GM18909 (cell line): ENCODE results near the gene LRRC41.
"Not testable (repeated sequence)": the region's sequence is repeated elsewhere in the genome, so short reads cannot be mapped to it uniquely, and the experiment has no call there.

Experiments
- ATAC-seq: cut with Tn5 transposase; IDR thresholded peaks from one replicate; pipeline ENCODE4 v1.9.1; 2021; ENCODE audit warnings: mild to moderate bottlenecking; ENCODE audit not compliant: unreplicated experiment, poor library complexity

Gene LRRC41

GRCh38 chr1:46246548-46247435, 56.6 kb downstream of the LRRC41 start:
- ATAC-seq, result peak; percentile 55

DNA sequence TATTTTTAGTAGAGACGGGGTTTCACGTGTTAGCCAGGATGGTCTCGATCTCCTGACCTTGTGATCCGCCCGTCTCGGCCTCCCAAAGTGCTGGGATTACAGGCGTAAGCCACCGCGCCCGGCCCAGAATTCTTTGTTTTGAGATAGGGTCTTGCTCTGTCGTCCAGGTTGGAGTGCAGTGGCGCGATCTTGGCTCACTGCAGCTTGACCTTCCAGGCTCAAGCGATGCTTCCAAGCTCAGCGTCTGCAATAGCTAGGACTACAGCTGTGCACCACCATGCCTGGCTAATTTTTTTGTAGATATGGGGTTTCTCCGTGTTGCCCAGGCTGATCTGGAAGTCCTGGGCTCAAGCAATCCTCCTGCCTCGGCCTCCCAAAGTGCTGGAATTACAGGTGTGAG, 57.3 kb downstream of the LRRC41 start:
- ATAC-seq, result not testable (repeated sequence)

DNA sequence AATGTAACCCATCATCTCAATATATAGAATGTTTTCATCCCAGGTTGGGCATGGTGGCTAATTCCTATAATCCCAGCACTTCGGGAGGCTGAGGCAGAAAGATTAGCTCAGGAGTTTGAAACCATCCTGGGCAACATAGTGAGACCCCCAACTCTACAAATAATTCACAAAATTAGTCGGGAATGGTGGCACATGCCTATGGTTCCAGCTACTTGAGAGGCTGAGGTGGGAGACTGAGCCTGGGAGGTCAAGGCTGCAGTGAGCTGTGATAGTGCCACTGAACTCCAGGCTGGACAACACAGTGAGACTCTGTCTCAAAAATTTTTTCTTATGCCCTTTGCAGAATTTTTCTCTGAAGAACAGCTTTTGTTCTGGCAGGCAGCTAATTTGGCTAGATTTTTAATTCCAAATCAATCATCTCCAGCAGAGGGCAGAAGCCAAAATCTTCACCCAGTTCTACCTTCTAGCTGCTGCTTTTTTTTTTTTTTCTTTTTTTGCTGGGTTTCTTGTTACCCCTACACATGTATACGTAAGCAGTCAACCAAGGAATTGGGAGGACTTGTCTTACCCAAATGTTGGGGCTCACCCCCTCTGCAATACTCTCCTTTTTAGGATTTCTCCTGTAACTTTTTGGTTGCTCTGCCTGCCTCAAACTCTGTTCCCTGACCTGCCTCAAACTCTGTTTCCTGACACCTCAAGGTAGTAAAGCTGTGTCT, 58.6 kb downstream of the LRRC41 start:
- ATAC-seq, result no peak

- not testable (repeated sequence) for ATAC-seq
Observed at GRCh38 chr1:46243831-46244230, 59.6 kb downstream of the LRRC41 start.

- no peak for ATAC-seq
Observed at GRCh38 chr1:46242918-46243317, 60.5 kb downstream of the LRRC41 start.

DNA sequence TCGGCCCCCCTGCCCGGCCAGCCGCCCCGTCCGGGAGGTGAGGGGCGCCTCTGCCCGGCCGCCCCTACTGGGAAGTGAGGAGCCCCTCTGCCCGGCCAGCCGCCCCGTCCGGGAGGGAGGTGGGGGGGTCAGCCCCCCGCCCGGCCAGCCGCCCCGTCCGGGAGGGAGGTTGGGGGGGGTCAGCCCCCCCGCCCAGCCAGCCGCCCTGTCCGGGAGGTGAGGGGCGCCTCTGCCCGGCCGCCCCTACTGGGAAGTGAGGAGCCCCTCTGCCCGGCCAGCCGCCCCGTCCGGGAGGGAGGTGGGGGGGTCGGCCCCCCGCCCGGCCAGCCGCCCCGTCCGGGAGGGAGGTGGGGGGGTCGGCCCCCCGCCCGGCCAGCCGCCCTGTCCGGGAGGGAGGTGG, 61.7 kb downstream of the LRRC41 start:
- ATAC-seq, result not testable (repeated sequence)

- not testable (repeated sequence) for ATAC-seq
Observed at GRCh38 chr1:46238865-46239264, 64.6 kb downstream of the LRRC41 start.

DNA sequence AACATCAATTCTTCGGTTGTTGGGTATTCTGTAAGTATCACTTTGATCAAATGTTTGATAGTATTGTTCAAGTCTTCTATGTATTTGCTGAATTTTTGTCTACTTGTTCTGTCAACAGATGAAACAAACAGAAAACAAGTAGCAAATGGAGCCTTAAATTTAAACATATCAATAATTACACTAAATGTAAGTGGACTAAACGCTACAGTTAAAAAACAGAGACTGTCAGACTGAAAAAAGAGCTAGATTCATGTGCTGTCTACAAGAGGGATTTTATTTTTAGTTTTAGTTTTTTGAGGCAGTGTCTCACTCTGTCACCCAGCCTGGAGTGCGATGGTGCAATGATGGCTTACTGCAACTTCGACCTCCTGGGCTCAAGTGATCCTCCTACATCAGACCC, 66.5 kb downstream of the LRRC41 start:
- ATAC-seq, result no peak

GRCh38 chr1:46231231-46231630, 72.2 kb downstream of the LRRC41 start:
- not testable (repeated sequence) for ATAC-seq
